SU-DHL-6 (cell line): Measurements from ENCODE around the gene CCNJL.

Experiments used
- H2AFZ ChIP-seq: fragments of 200-600 bp; sonication (generic); 2 replicates; pipeline ENCODE4 v1.6.1; 2014; ENCODE audit warnings: low read depth, mild to moderate bottlenecking, moderate library complexity, mixed read lengths, antibody characterized with exemption, low read length; ENCODE audit not compliant: severe bottlenecking
- H3F3A ChIP-seq: fragments of 200-600 bp; shearing (Covaris generic); 2 replicates; pipeline ENCODE4 v1.6.0; 2016; ENCODE audit warnings: antibody characterized with exemption, mild to moderate bottlenecking; ENCODE audit not compliant: insufficient read depth
- H3K27ac ChIP-seq: fragments of 200-600 bp; sonication (generic); 2 replicates; pipeline ENCODE4 v1.5.1; 2016; ENCODE audit warnings: low read depth, mild to moderate bottlenecking, low read length, moderate library complexity, mixed read lengths
- H3K27me3 ChIP-seq: fragments of 200-600 bp; sonication (generic), shearing (Covaris generic); 2 replicates; pipeline ENCODE4 v1.6.0; 2014; ENCODE audit warnings: mild to moderate bottlenecking, low read length
- H3K36me3 ChIP-seq: fragments of 200-600 bp; sonication (generic); 2 replicates; pipeline ENCODE4 v1.6.1; 2014; ENCODE audit warnings: mild to moderate bottlenecking, low read length, mixed read lengths
- H3K4me2 ChIP-seq: fragments of 300-600, 200-600 bp; shearing (Covaris generic), sonication (generic); 2 replicates; pipeline ENCODE4 v1.6.0; 2014; ENCODE audit warnings: low read length, low read depth, mild to moderate bottlenecking; ENCODE audit not compliant: poor library complexity, severe bottlenecking
- H3K4me3 ChIP-seq: fragments of 200-600 bp; sonication (generic); 2 replicates; pipeline ENCODE4 v1.5.1; 2014; ENCODE audit warnings: antibody characterized with exemption, low read length, mild to moderate bottlenecking, mixed read lengths; ENCODE audit not compliant: insufficient read depth, poor library complexity, severe bottlenecking
- H3K79me2 ChIP-seq: fragments of 200-600 bp; sonication (generic); 2 replicates; pipeline ENCODE4 v1.6.1; 2014; ENCODE audit warnings: mild to moderate bottlenecking, low read length, moderate library complexity; ENCODE audit not compliant: insufficient read depth
- H3K9ac ChIP-seq: fragments of 200-600 bp; sonication (generic); 2 replicates; pipeline ENCODE4 v1.7.0; 2014; ENCODE audit warnings: mild to moderate bottlenecking, low read length
- H3K9me2 ChIP-seq: fragments of 200-600 bp; sonication (generic); replicated peaks from 2 replicates; pipeline ENCODE4 v1.6.1; 2014; ENCODE audit warnings: low read length; ENCODE audit not compliant: insufficient read depth
- H3K9me3 ChIP-seq: fragments of 200-600 bp; sonication (generic); 2 replicates; pipeline ENCODE4 v1.6.1; 2014; ENCODE audit warnings: low read length, mixed read lengths; ENCODE audit not compliant: insufficient read depth
- H4K20me1 ChIP-seq: fragments of 200-600 bp; sonication (generic); 2 replicates; pipeline ENCODE4 v1.6.1; 2014; ENCODE audit warnings: low read depth, mild to moderate bottlenecking, antibody characterized with exemption, low read length, moderate library complexity, mixed read lengths
- CTCF ChIP-seq: fragments of 200-600 bp; sonication (generic); IDR thresholded peaks from one replicate; pipeline ENCODE4 v1.5.1; 2017; ENCODE audit warnings: antibody characterized with exemption, mild to moderate bottlenecking, low read length, moderate library complexity; ENCODE audit not compliant: insufficient read depth, poor library complexity, severe bottlenecking
- EZH2phosphoT487 ChIP-seq: fragments of 200-600 bp; sonication (generic), shearing (Covaris generic); conservative IDR thresholded peaks from 2 replicates; pipeline ENCODE4 v1.6.1; 2018; ENCODE audit warnings: mild to moderate bottlenecking, antibody characterized with exemption, low read length, moderate library complexity, mixed read lengths

Gene CCNJL

GRCh38 chr5:160263326-160263855 is 49.0 kb downstream of the CCNJL start:
- H3K9ac ChIP-seq = no peak overlapping the region
- no peaks in the 10 kb centered on the region for H3K27me3 ChIP-seq
- H3K4me3 ChIP-seq = no peak overlapping the region
- no peaks in the 10 kb centered on the region for H3K9me2 ChIP-seq
- H2AFZ ChIP-seq = no peak overlapping the region
- H3K4me2 ChIP-seq = no peak overlapping the region
- no peaks in the 10 kb centered on the region for H3K36me3 ChIP-seq
- no peaks in the 10 kb centered on the region for H4K20me1 ChIP-seq
- TF ChIP-seq EZH2phosphoT487 = no peak
- no peak for TF ChIP-seq CTCF
- H3K9me3 ChIP-seq = no peaks in the 10 kb centered on the region
- H3F3A ChIP-seq = no peaks in the 10 kb centered on the region
- H3K79me2 ChIP-seq = no peaks in the 10 kb centered on the region
- H3K27ac ChIP-seq = no peak overlapping the region

GRCh38 chr5:160262151-160263074 is 50.0 kb downstream of the CCNJL start:
- Histone ChIP-seq H3F3A (no peaks in the 10 kb centered on the region), H3K9me2 (no peaks in the 10 kb centered on the region), H3K27ac (no peak overlapping the region), H4K20me1 (no peaks in the 10 kb centered on the region), H3K79me2 (no peaks in the 10 kb centered on the region), H3K4me2 (no peak overlapping the region), H3K27me3 (no peaks in the 10 kb centered on the region), H2AFZ (no peak overlapping the region), H3K4me3 (no peak overlapping the region), H3K9me3 (no peaks in the 10 kb centered on the region), H3K9ac (no peak overlapping the region), H3K36me3 (no peaks in the 10 kb centered on the region)
- TF ChIP-seq CTCF = no peak
- TF ChIP-seq EZH2phosphoT487 = no peak

GRCh38 chr5:160260881-160261815 is 51.2 kb downstream of the CCNJL start:
- Histone ChIP-seq H3F3A (no peaks in the 10 kb centered on the region), H3K9me2 (no peaks in the 10 kb centered on the region), H3K27me3 (no peaks in the 10 kb centered on the region), H3K9ac (no peak overlapping the region), H2AFZ (no peak overlapping the region), H3K79me2 (no peaks in the 10 kb centered on the region), H4K20me1 (no peaks in the 10 kb centered on the region), H3K4me2 (no peak overlapping the region), H3K9me3 (no peaks in the 10 kb centered on the region), H3K4me3 (no peak overlapping the region), H3K27ac (no peak overlapping the region), H3K36me3 (no peaks in the 10 kb centered on the region)
- TF ChIP-seq CTCF = no peak
- no peak for TF ChIP-seq EZH2phosphoT487
